Glutamatergic neuron (in vitro differentiated cells): ENCODE measurements around the gene GNB2. TPM values are rescaled to one million over a fixed set of nuclear protein-coding genes. Genes with fewer than 3 reads are reported as not detected.
A peak's percentile ranks its signal among the peaks of the same experiment; 100 is the strongest.

Experiments
- DNase-seq: peaks from one replicate; pipeline ENCODE4 v3.0.0; 2022
- H3K27ac Mint-ChIP-seq: one replicate; pipeline ENCODE4 v1.8.0; 2020; ENCODE audit warnings: mild to moderate bottlenecking, mixed read lengths, inconsistent platforms; ENCODE audit not compliant: unreplicated experiment
- H3K27me3 Mint-ChIP-seq: one replicate; pipeline ENCODE4 v1.8.0; 2020; ENCODE audit warnings: mild to moderate bottlenecking, moderate library complexity, mixed read lengths, inconsistent platforms; ENCODE audit not compliant: unreplicated experiment
- H3K36me3 Mint-ChIP-seq: one replicate; pipeline ENCODE4 v1.8.0; 2020; ENCODE audit warnings: mild to moderate bottlenecking, mixed read lengths, inconsistent platforms; ENCODE audit not compliant: unreplicated experiment
- H3K4me1 Mint-ChIP-seq: one replicate; pipeline ENCODE4 v1.8.0; 2020; ENCODE audit warnings: mild to moderate bottlenecking, low read depth, mixed read lengths, inconsistent platforms; ENCODE audit not compliant: unreplicated experiment
- H3K4me3 Mint-ChIP-seq: one replicate; pipeline ENCODE4 v1.8.0; 2020; ENCODE audit warnings: mild to moderate bottlenecking, mixed read lengths, inconsistent platforms; ENCODE audit not compliant: unreplicated experiment
- H3K9me3 Mint-ChIP-seq: one replicate; pipeline ENCODE4 v1.8.0; 2020; ENCODE audit warnings: mild to moderate bottlenecking, moderate library complexity, mixed read lengths, inconsistent platforms; ENCODE audit not compliant: unreplicated experiment
- CTCF ChIP-seq: fragments of 200-600 bp; sonication (generic); IDR thresholded peaks from one replicate; pipeline ENCODE4 v1.5.0; 2021; ENCODE audit not compliant: partially characterized antibody, unreplicated experiment
- total RNA-seq: library from RNA; stranded (reverse); fragmentation: NEBNext Ultra II Directional; extraction: Animal tissue kit (Norgen Biotek cat#: 25700); gene quantifications from one replicate; pipeline ENCODE4 v1.2.1, GENCODE V29; 2021; ENCODE audit not compliant: unreplicated experiment

The GNB2 gene
- total RNA-seq, 1 donor from 2014 or later = 275 TPM

- Mint-ChIP-seq H3K4me3 (no peak overlapping the region), H3K9me3 (peaks cover 2% of the 10 kb centered on the region), H3K4me1 (peaks cover 3% of the 10 kb centered on the region), H3K27me3 (peaks cover 6% of the 10 kb centered on the region), H3K36me3 (no peaks in the 10 kb centered on the region), H3K27ac (no peak overlapping the region)
- no peak for DNase-seq
- TF ChIP-seq CTCF = no peak
Observed at GRCh38 chr7:100640517-100641440, 32.8 kb upstream of the GNB2 start.

- no peak for DNase-seq
- Mint-ChIP-seq H3K9me3 (peaks cover 2% of the 10 kb centered on the region), H3K4me1 (peaks cover 3% of the 10 kb centered on the region), H3K27ac (no peak within 1 kb of the TSS), H3K27me3 (peaks cover 6% of the 10 kb centered on the region), H3K36me3 (no peaks in the 10 kb centered on the region), H3K4me3 (peak within 1 kb of the TSS; percentile 25)
- TF ChIP-seq CTCF = no peak
Observed at GRCh38 chr7:100641463-100641859, 32.1 kb upstream of the GNB2 start, which contains the start of gene TFR2. TSS of gene TFR2 (minus strand) at chr7:100641552. CDS start at chr7:100641509, 43 bp downstream.

- H3K9me3 Mint-ChIP-seq = peaks cover 2% of the 10 kb centered on the region
- H3K27ac Mint-ChIP-seq = no peak overlapping the region
- no peaks in the 10 kb centered on the region for H3K36me3 Mint-ChIP-seq
- no peak for TF ChIP-seq CTCF
- peak overlapping the region; percentile 25 for H3K4me3 Mint-ChIP-seq
- peaks cover 3% of the 10 kb centered on the region for H3K4me1 Mint-ChIP-seq
- peaks cover 4% of the 10 kb centered on the region for H3K27me3 Mint-ChIP-seq
- DNase-seq = no peak
Observed at GRCh38 chr7:100641860-100642533, 31.5 kb upstream of the GNB2 start.

- no peaks in the 10 kb centered on the region for H3K36me3 Mint-ChIP-seq
- no peak for TF ChIP-seq CTCF
- no peak overlapping the region for H3K4me3 Mint-ChIP-seq
- H3K9me3 Mint-ChIP-seq = peaks cover 2% of the 10 kb centered on the region
- peaks cover 3% of the 10 kb centered on the region for H3K4me1 Mint-ChIP-seq
- no peak overlapping the region for H3K27ac Mint-ChIP-seq
- peaks cover 4% of the 10 kb centered on the region for H3K27me3 Mint-ChIP-seq
- DNase-seq = no peak
Observed at GRCh38 chr7:100642534-100642907, 31.0 kb upstream of the GNB2 start.
